ENCODE data around the gene GPC3. TPM values are rescaled to one million over a fixed set of nuclear protein-coding genes. Genes with fewer than 3 reads are reported as not detected.

The GPC3 gene
- total and polyA plus RNA-seq, 2 of the 4 experiments (the other 2 are of a cell fraction): not detected

DNA sequence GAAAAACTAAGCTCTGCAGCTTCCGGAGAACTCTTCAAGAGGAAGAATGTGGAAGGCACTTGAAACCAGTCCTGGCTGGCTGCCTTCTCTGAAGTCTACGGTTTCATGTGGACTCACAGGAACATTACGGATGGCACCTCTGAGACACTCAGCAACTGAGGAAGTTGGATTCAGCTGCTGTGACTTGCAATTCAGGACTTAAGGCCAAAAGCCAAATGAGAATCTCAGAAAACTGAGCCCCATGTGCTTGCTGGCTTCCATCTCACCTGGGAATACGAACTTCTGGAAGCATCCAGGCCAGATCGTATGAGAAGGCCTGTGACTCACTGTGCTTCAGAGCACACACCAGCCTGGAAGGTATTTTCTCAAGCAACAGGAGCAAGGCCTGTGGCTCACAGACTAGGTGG lies 462.3 kb downstream of the GPC3 start:
- H4K20me1 ChIP-seq (ENCODE audit: insufficient read depth, low read length): no peaks in the 10 kb centered on the region

More for the DNA sequence above, 462.3 kb downstream of the GPC3 start:
- peaks cover 2% of the 10 kb centered on the region; the same call in 1 of the 2 replicates for H3K27me3 ChIP-seq (ENCODE audit: control insufficient read depth, insufficient read depth, low read length)
- no peak overlapping the region for H3K9ac ChIP-seq (ENCODE audit: low read depth, low read length)
- 66% methylated on average over 5 of the region's 5 CpGs; no CpG with 5 or more reads in 1 of the 2 experiments for WGBS, 2 experiments (ENCODE audit: extremely low coverage in 2 of 2, insufficient read length in 1 of 2)
- ATAC-seq (ENCODE audit: low read depth) (no peak), DNase-seq (no peak)
- no peak overlapping the region for H4K5ac ChIP-seq (ENCODE audit: low read depth, low read length)
- dilution Hi-C loops (cut with HindIII; ENCODE audit: low sequenced_read_pairs, unreplicated experiment) (no loop called here), intact Hi-C loops (cut with micrococcal nuclease) (no loop called here), in situ Hi-C loops (cut with MboI; ENCODE audit: low sequenced_read_pairs) (no loop called here)
- H3K4me3 ChIP-seq (ENCODE audit: insufficient read depth, low read depth, low read length): no peak overlapping the region
- no peak overlapping the region for H3K4ac ChIP-seq (ENCODE audit: low read depth, low read length)
- H2BK5ac ChIP-seq (ENCODE audit: low read depth, low read length, poor library complexity, severe bottlenecking): no peak overlapping the region
- no peak overlapping the region for H2AK9ac ChIP-seq (replicated peaks; ENCODE audit: low read depth, low read length, poor library complexity)
- no peaks in the 10 kb centered on the region for H3K4me1 ChIP-seq (ENCODE audit: control insufficient read depth, insufficient read depth, low read length)
- no peak overlapping the region for H3K4me2 ChIP-seq (ENCODE audit: low read depth, low read length)
- no peak overlapping the region for H3K14ac ChIP-seq (replicated peaks; ENCODE audit: low read depth, low read length)
- ChIA-PET POLR2A (ENCODE audit: unreplicated experiment) (no interaction called here), CTCF (no interaction called here)
- BruUV-seq (replicated peaks): no TSS peak
- H2BK120ac ChIP-seq (ENCODE audit: low read depth, low read length): no peak overlapping the region
- TF ChIP-seq BHLHE40 (IDR thresholded peaks at IDR 0.05; ENCODE audit: low read depth, low read length) (no peak), CHD1 (IDR thresholded peaks at IDR 0.05; ENCODE audit: low read depth, low read length) (no peak), FOS (IDR thresholded peaks at IDR 0.05; ENCODE audit: low read depth, low read length) (no peak), RCOR1 (IDR thresholded peaks at IDR 0.05; ENCODE audit: insufficient replicate concordance, low read length) (no peak), MAZ (IDR thresholded peaks at IDR 0.05; ENCODE audit: borderline replicate concordance, low read depth, low read length) (no peak), NFE2L2 (IDR thresholded peaks at IDR 0.05; ENCODE audit: low read depth, low read length) (no peak), RFX5 (IDR thresholded peaks at IDR 0.05; ENCODE audit: low read depth, low read length) (no peak), POLR2A (IDR thresholded peaks at IDR 0.05; ENCODE audit: low read depth, low read length) (no peak), CEBPB (IDR thresholded peaks at IDR 0.05; ENCODE audit: low read depth, low read length) (no peak), MXI1 (IDR thresholded peaks at IDR 0.05; ENCODE audit: borderline replicate concordance, low read depth, low read length) (no peak), MAFK (IDR thresholded peaks at IDR 0.05; ENCODE audit: low read depth, low read length) (no peak), RAD21 (IDR thresholded peaks at IDR 0.05; ENCODE audit: low read length) (no peak)
- TF ChIP-seq, protein P1, sequence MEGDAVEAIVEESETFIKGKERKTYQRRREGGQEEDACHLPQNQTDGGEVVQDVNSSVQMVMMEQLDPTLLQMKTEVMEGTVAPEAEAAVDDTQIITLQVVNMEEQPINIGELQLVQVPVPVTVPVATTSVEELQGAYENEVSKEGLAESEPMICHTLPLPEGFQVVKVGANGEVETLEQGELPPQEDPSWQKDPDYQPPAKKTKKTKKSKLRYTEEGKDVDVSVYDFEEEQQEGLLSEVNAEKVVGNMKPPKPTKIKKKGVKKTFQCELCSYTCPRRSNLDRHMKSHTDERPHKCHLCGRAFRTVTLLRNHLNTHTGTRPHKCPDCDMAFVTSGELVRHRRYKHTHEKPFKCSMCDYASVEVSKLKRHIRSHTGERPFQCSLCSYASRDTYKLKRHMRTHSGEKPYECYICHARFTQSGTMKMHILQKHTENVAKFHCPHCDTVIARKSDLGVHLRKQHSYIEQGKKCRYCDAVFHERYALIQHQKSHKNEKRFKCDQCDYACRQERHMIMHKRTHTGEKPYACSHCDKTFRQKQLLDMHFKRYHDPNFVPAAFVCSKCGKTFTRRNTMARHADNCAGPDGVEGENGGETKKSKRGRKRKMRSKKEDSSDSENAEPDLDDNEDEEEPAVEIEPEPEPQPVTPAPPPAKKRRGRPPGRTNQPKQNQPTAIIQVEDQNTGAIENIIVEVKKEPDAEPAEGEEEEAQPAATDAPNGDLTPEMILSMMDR (conservative IDR thresholded peaks at IDR 0.05; ENCODE audit: low read depth, low read length): no peak
- TF ChIP-seq, protein P2, sequence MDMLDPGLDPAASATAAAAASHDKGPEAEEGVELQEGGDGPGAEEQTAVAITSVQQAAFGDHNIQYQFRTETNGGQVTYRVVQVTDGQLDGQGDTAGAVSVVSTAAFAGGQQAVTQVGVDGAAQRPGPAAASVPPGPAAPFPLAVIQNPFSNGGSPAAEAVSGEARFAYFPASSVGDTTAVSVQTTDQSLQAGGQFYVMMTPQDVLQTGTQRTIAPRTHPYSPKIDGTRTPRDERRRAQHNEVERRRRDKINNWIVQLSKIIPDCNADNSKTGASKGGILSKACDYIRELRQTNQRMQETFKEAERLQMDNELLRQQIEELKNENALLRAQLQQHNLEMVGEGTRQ (IDR thresholded peaks at IDR 0.05; ENCODE audit: low read depth, low read length): no peak
- TF ChIP-seq, protein P3, sequence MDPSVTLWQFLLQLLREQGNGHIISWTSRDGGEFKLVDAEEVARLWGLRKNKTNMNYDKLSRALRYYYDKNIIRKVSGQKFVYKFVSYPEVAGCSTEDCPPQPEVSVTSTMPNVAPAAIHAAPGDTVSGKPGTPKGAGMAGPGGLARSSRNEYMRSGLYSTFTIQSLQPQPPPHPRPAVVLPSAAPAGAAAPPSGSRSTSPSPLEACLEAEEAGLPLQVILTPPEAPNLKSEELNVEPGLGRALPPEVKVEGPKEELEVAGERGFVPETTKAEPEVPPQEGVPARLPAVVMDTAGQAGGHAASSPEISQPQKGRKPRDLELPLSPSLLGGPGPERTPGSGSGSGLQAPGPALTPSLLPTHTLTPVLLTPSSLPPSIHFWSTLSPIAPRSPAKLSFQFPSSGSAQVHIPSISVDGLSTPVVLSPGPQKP (IDR thresholded peaks at IDR 0.05; ENCODE audit: borderline replicate concordance, low read depth, low read length): no peak
- no peak overlapping the region for H2BK15ac ChIP-seq (ENCODE audit: low read depth, low read length)
- H4K8ac ChIP-seq (ENCODE audit: low read depth in 2 of 2, low read length in 2 of 2): no peak overlapping the region
- H3K9me1 ChIP-seq (ENCODE audit: insufficient read depth, low read length): no peaks in the 10 kb centered on the region
- no peak overlapping the region for H3K18ac ChIP-seq (ENCODE audit: low read depth, low read length)
- no peak overlapping the region for H2AFZ ChIP-seq (replicated peaks; ENCODE audit: low read length, poor library complexity)
- H2AK5ac ChIP-seq (ENCODE audit: low read depth, low read length): no peak overlapping the region
- no peaks in the 10 kb centered on the region for H3K9me3 ChIP-seq (ENCODE audit: control insufficient read depth, insufficient read depth, low read length)
- H4K91ac ChIP-seq (ENCODE audit: insufficient read depth, low read depth, low read length): no peak overlapping the region
- no peak overlapping the region for H2BK20ac ChIP-seq (ENCODE audit: low read depth, low read length)
- no peaks in the 10 kb centered on the region for H3K79me1 ChIP-seq (ENCODE audit: low read depth in 1 of 2, low read length in 2 of 2)
- H3K36me3 ChIP-seq (ENCODE audit: control insufficient read depth, insufficient read depth, low read length): no peaks in the 10 kb centered on the region
- H3K56ac ChIP-seq (ENCODE audit: extremely low read depth, insufficient read depth, low read length): no peak overlapping the region
- H3K27ac ChIP-seq (ENCODE audit: insufficient read depth, low read length): no peak overlapping the region
- no peak overlapping the region for H3K23ac ChIP-seq (ENCODE audit: low read depth, low read length)

All from IMR-90 (cell line).